Tibial nerve (tissue), 4 donors: Measurements from ENCODE around the gene PDCD4.

Source experiments
- EP300 ChIP-seq, 2 donors: sonication (generic); formaldehyde crosslinking; IDR thresholded peaks; one replicate each; pipeline ENCODE4 v1.6.1; 2017; ENCODE audit warnings: antibody characterized with exemption in 2 of 2, mild to moderate bottlenecking in 1 of 2
- POLR2A ChIP-seq, 2 donors: fragments of 450-650 bp; IDR thresholded peaks; one replicate each; pipeline ENCODE4 v1.6.1; 2017; ENCODE audit warnings: antibody characterized with exemption in 2 of 2, mild to moderate bottlenecking in 2 of 2, moderate library complexity in 2 of 2
- TF ChIP-seq, protein P1 (sequence below), 5 experiments: fragments of 200-600 bp in 3 of 5; fragments of 450-650 bp in 2 of 5; sonication (generic) in 3 of 5; IDR thresholded peaks; one replicate each; pipeline ENCODE4 v1.5.1; 2016 to 2019; ENCODE audit warnings: antibody characterized with exemption in 5 of 5, mild to moderate bottlenecking in 3 of 5, moderate library complexity in 2 of 5

DNA sequence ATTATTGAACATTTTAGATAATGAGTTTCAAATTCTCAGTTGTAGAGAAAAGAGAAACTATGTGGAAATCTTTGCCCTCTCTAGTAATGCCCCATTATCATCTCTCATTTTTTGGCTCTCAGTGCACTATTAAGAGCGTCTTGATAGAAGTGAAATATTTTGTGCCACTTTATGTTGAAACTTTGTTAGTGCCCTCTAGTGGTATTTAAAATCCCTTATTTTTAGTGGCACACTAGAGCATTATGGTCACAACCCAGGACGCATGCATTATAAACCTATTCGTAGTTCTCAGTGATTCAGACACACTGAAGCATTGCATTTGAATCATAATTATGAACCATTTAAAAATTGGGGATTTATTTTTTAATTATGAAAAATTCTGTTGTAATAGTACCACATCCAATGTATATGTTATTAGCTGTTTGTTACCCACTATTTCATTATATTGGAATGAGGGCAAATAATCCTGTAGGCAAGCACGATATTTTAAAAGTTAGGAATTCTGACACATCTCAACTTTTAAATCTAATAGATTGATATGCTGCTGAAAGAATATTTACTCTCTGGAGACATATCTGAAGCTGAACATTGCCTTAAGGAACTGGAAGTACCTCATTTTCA, 21.9 kb downstream of the PDCD4 start:
- TF ChIP-seq, protein P1, sequence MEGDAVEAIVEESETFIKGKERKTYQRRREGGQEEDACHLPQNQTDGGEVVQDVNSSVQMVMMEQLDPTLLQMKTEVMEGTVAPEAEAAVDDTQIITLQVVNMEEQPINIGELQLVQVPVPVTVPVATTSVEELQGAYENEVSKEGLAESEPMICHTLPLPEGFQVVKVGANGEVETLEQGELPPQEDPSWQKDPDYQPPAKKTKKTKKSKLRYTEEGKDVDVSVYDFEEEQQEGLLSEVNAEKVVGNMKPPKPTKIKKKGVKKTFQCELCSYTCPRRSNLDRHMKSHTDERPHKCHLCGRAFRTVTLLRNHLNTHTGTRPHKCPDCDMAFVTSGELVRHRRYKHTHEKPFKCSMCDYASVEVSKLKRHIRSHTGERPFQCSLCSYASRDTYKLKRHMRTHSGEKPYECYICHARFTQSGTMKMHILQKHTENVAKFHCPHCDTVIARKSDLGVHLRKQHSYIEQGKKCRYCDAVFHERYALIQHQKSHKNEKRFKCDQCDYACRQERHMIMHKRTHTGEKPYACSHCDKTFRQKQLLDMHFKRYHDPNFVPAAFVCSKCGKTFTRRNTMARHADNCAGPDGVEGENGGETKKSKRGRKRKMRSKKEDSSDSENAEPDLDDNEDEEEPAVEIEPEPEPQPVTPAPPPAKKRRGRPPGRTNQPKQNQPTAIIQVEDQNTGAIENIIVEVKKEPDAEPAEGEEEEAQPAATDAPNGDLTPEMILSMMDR (IDR thresholded peaks at IDR 0.05) = peak; percentile 52 to 74 (median 64)
- TF ChIP-seq EP300 (IDR thresholded peaks at IDR 0.05) (no peak), POLR2A (IDR thresholded peaks at IDR 0.05) (no peak)
